Keratinocyte (primary cell): ENCODE results near the gene PMF1.

Source experiments
- EZH2 ChIP-seq: IDR thresholded peaks from one replicate; pipeline ENCODE4 v1.6.1; 2012; ENCODE audit warnings: inconsistent platforms, mild to moderate bottlenecking, low read length, moderate library complexity
- TF ChIP-seq, protein P1 (sequence below), 3 experiments: IDR thresholded peaks in 1 of 3; conservative IDR thresholded peaks in 1 of 3; optimal IDR thresholded peaks in 1 of 3; 2 replicates in 2 of 3; 3 replicates in 1 of 3; pipeline versions ENCODE3 to v1.5.1; 2011; ENCODE audit warnings: low read length in 3 of 3, mild to moderate bottlenecking in 3 of 3, moderate library complexity in 2 of 3, control low read depth in 1 of 3, inconsistent platforms in 1 of 3; ENCODE audit not compliant: insufficient read depth in 2 of 3; ENCODE audit errors: extremely low read depth in 1 of 3

DNA sequence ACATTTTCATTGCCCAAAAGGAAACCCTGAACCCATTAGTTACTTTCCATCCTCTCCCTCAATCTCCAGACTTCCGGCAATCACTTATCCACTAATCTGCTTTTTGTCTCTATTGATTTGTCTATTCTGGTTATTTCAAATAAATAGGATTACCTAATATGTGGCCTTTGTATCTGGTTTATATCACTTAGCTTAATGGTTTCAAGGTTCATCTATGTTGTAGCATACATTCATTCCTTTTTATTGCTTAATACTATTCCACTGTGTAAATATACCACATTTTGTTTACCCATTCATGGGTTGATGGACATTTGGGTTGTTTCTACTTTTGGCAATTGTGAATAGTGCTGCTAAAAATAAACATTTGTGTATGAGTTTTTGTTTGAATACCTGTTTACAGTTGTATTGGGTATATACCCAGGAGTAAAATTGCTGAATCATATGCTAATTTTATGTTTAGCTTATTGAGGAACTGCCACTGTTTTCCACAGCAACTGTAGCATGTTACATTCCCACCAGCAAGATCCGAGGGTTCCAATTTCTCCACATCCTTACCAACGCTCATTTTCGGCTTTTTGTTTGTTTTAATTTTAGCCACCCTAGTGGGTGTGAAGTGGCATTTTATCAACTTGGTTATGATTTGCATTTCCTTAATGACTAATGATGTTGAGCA, 21.4 kb upstream of the PMF1 start:
- TF ChIP-seq, protein P1, sequence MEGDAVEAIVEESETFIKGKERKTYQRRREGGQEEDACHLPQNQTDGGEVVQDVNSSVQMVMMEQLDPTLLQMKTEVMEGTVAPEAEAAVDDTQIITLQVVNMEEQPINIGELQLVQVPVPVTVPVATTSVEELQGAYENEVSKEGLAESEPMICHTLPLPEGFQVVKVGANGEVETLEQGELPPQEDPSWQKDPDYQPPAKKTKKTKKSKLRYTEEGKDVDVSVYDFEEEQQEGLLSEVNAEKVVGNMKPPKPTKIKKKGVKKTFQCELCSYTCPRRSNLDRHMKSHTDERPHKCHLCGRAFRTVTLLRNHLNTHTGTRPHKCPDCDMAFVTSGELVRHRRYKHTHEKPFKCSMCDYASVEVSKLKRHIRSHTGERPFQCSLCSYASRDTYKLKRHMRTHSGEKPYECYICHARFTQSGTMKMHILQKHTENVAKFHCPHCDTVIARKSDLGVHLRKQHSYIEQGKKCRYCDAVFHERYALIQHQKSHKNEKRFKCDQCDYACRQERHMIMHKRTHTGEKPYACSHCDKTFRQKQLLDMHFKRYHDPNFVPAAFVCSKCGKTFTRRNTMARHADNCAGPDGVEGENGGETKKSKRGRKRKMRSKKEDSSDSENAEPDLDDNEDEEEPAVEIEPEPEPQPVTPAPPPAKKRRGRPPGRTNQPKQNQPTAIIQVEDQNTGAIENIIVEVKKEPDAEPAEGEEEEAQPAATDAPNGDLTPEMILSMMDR (optimal IDR thresholded peaks at IDR 0.05 in 1 of 3, IDR thresholded peaks at IDR 0.05 in 1 of 3, conservative IDR thresholded peaks at IDR 0.05 in 1 of 3; ENCODE audit: extremely low read depth in 1 of 3, insufficient read depth in 2 of 3, low read length in 3 of 3) = no peak
- TF ChIP-seq EZH2 = no peak
